NT2/D1 (cell line): ENCODE data around the gene NAA40.

ENCODE experiments used
- SUZ12 ChIP-seq: IDR thresholded peaks from 2 replicates; pipeline ENCODE4 v1.6.1; 2011; ENCODE audit not compliant: insufficient read length, insufficient read depth; ENCODE audit errors: extremely low read depth
- ZNF274 ChIP-seq: IDR thresholded peaks from 2 replicates; pipeline ENCODE4 v1.6.1; 2011; ENCODE audit warnings: mild to moderate bottlenecking, low read depth, low read length

DNA sequence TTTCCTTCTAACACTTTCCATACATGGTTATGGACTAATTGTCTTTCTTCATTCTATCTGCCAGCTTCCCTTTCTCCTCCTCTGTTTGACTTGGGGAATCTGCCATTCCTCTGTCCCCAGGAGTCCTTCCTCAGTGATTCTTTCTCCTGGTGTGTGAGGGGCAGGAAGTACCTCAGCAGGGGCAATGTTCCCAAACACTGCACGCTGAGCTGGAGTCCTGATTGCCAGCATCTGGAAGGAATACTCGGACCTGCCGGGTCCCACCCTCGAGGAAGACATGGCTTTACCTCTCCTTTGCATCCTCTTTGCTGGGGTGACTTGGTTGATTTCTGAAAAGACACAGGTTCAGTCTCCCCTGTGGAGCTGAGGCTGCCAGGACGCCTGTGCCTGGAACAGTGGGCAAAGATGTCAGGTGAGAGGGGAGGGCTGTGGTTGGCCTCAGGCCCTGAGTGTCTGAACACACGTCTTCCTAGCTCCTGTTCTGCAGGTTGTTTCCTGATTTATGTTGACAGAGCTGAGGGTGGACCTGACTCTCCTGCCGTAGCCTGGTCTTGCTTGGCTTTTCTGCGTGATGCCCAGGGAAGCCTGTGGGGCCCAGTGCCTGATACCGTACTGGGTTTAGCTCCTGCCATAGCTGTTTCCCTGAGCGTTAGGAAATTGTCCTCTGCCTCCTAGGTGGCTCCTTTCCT is 39.9 kb downstream of the NAA40 start:
- TF ChIP-seq ZNF274 (no peak), SUZ12 (no peak)
